IMR-90 (cell line): ENCODE measurements around the gene HEY2. TPM values are rescaled to one million over a fixed set of nuclear protein-coding genes. Genes with fewer than 3 reads are reported as not detected.

Source experiments
- ATAC-seq: fragments of 200-7000 bp; cut with Tn5 transposase; 2 replicates; pipeline ENCODE4 v1.9.1; 2020; ENCODE audit warnings: low read depth, mild to moderate bottlenecking, moderate library complexity
- BruUV-seq: library from RNA; stranded (reverse); fragments of 400-500 nt; replicated peaks from 2 replicates; lab custom pipeline; 2021; lab: Mats Ljungman, UMichigan
- CTCF ChIA-PET: fragments of 300-600 bp; formaldehyde crosslinking; extraction: SDS; loops from one replicate; lab custom pipeline; 2021; ENCODE audit warnings: antibody characterized with exemption; lab: Yijun Ruan, JAX
- POLR2A ChIA-PET: fragments of 300-600 bp; sonication (Branson Sonifier 250); formaldehyde crosslinking; loops from one replicate; lab custom pipeline; 2022; ENCODE audit warnings: antibody characterized with exemption; ENCODE audit not compliant: unreplicated experiment; lab: Charles Lee
- DNase-seq: peaks from one replicate; pipeline ENCODE4 v3.0.0; 2013
- H2AFZ ChIP-seq: replicated peaks from 2 replicates; pipeline ENCODE3; 2013; ENCODE audit warnings: low read length, mild to moderate bottlenecking; ENCODE audit not compliant: poor library complexity
- H2AK5ac ChIP-seq: 2 replicates; pipeline ENCODE4 v1.6.1; 2013; ENCODE audit warnings: low read depth, low read length, inconsistent platforms
- H2AK9ac ChIP-seq: replicated peaks from 2 replicates; pipeline ENCODE3; 2013; ENCODE audit warnings: mild to moderate bottlenecking, low read depth, low read length, moderate library complexity; ENCODE audit not compliant: poor library complexity
- H2BK120ac ChIP-seq: 2 replicates; pipeline ENCODE4 v1.6.1; 2013; ENCODE audit warnings: low read depth, low read length, inconsistent platforms
- H2BK15ac ChIP-seq: 3 replicates; pipeline ENCODE4 v1.6.1; 2013; ENCODE audit warnings: low read depth, low read length, inconsistent platforms
- H2BK20ac ChIP-seq: 2 replicates; pipeline ENCODE4 v1.6.1; 2013; ENCODE audit warnings: low read depth, mild to moderate bottlenecking, inconsistent platforms, low read length, moderate library complexity
- H2BK5ac ChIP-seq: 2 replicates; pipeline ENCODE4 v1.6.1; 2013; ENCODE audit warnings: mild to moderate bottlenecking, low read depth, low read length, inconsistent platforms; ENCODE audit not compliant: poor library complexity, severe bottlenecking
- H3K14ac ChIP-seq: replicated peaks from 2 replicates; pipeline ENCODE4 v1.6.1; 2013; ENCODE audit warnings: low read depth, low read length, inconsistent platforms
- H3K18ac ChIP-seq: 2 replicates; pipeline ENCODE4 v1.6.1; 2013; ENCODE audit warnings: low read depth, low read length, control low read depth
- H3K23ac ChIP-seq: 2 replicates; pipeline ENCODE4 v1.6.1; 2013; ENCODE audit warnings: low read depth, low read length, inconsistent platforms
- H3K27ac ChIP-seq: 2 replicates; pipeline ENCODE4 v1.5.1; 2013; ENCODE audit warnings: mild to moderate bottlenecking, control low read depth, low read length; ENCODE audit not compliant: insufficient read depth
- H3K27me3 ChIP-seq: 2 replicates; pipeline ENCODE4 v1.6.1; 2013; ENCODE audit warnings: low read length; ENCODE audit not compliant: control insufficient read depth, insufficient read depth
- H3K36me3 ChIP-seq: 2 replicates; pipeline ENCODE4 v1.6.1; 2013; ENCODE audit warnings: low read length, mixed read lengths; ENCODE audit not compliant: control insufficient read depth, insufficient read depth
- H3K4ac ChIP-seq: 2 replicates; pipeline ENCODE4 v1.6.1; 2013; ENCODE audit warnings: low read depth, low read length, inconsistent platforms
- H3K4me1 ChIP-seq: 2 replicates; pipeline ENCODE4 v1.6.1; 2013; ENCODE audit warnings: low read length, mixed read lengths; ENCODE audit not compliant: control insufficient read depth, insufficient read depth
- H3K4me2 ChIP-seq: 2 replicates; pipeline ENCODE4 v1.6.1; 2013; ENCODE audit warnings: low read depth, mild to moderate bottlenecking, control low read depth, low read length, moderate library complexity
- H3K4me3 ChIP-seq: 2 replicates; pipeline ENCODE4 v1.5.1; 2013; ENCODE audit warnings: low read depth, mild to moderate bottlenecking, control low read depth, low read length, moderate library complexity; ENCODE audit not compliant: insufficient read depth
- H3K56ac ChIP-seq: 2 replicates; pipeline ENCODE4 v1.6.1; 2013; ENCODE audit warnings: low read length, inconsistent platforms; ENCODE audit not compliant: insufficient read depth; ENCODE audit errors: extremely low read depth
- H3K79me1 ChIP-seq, 2 experiments: 2 replicates each; pipeline ENCODE4 v1.6.1; 2013; ENCODE audit warnings: low read length in 2 of 2, inconsistent platforms in 1 of 2, low read depth in 1 of 2
- H3K9ac ChIP-seq: 2 replicates; pipeline ENCODE4 v1.6.1; 2013; ENCODE audit warnings: low read depth, low read length, control low read depth
- H3K9me1 ChIP-seq: 2 replicates; pipeline ENCODE4 v1.6.1; 2013; ENCODE audit warnings: low read length, inconsistent platforms; ENCODE audit not compliant: insufficient read depth
- H3K9me3 ChIP-seq: 2 replicates; pipeline ENCODE4 v1.6.1; 2013; ENCODE audit warnings: low read length; ENCODE audit not compliant: control insufficient read depth, insufficient read depth
- H4K20me1 ChIP-seq: 2 replicates; pipeline ENCODE4 v1.6.1; 2013; ENCODE audit warnings: low read length, inconsistent platforms; ENCODE audit not compliant: insufficient read depth
- H4K5ac ChIP-seq: 2 replicates; pipeline ENCODE4 v1.6.1; 2013; ENCODE audit warnings: mild to moderate bottlenecking, low read depth, low read length, control low read depth
- H4K8ac ChIP-seq, 2 experiments: 2 replicates each; pipeline ENCODE4 v1.6.1; 2013; ENCODE audit warnings: low read depth in 2 of 2, low read length in 2 of 2, control low read depth in 1 of 2, inconsistent platforms in 1 of 2
- H4K91ac ChIP-seq: 2 replicates; pipeline ENCODE4 v1.6.1; 2013; ENCODE audit warnings: low read depth, low read length, inconsistent platforms; ENCODE audit not compliant: insufficient read depth
- BHLHE40 ChIP-seq: fragments of 150-350 bp; IDR thresholded peaks from 2 replicates; pipeline ENCODE4 v1.6.1; 2016; ENCODE audit warnings: mild to moderate bottlenecking, low read depth, low read length
- CEBPB ChIP-seq: IDR thresholded peaks from 2 replicates; pipeline ENCODE4 v1.6.1; 2012; ENCODE audit warnings: low read depth, low read length, improper control_type of control experiment
- CHD1 ChIP-seq: IDR thresholded peaks from 2 replicates; pipeline ENCODE4 v1.6.1; 2012; ENCODE audit warnings: low read depth, low read length, improper control_type of control experiment
- FOS ChIP-seq: fragments of 150-350 bp; IDR thresholded peaks from 2 replicates; pipeline ENCODE4 v1.6.1; 2016; ENCODE audit warnings: low read depth, low read length
- MAFK ChIP-seq: IDR thresholded peaks from 2 replicates; pipeline ENCODE4 v1.6.1; 2012; ENCODE audit warnings: low read depth, low read length, improper control_type of control experiment
- MAZ ChIP-seq: IDR thresholded peaks from 2 replicates; pipeline ENCODE4 v1.6.1; 2012; ENCODE audit warnings: low read depth, mild to moderate bottlenecking, low read length, improper control_type of control experiment, moderate library complexity, borderline replicate concordance
- MXI1 ChIP-seq: IDR thresholded peaks from 2 replicates; pipeline ENCODE4 v1.6.1; 2012; ENCODE audit warnings: low read depth, mild to moderate bottlenecking, low read length, moderate library complexity, borderline replicate concordance
- NFE2L2 ChIP-seq: fragments of 150-350 bp; IDR thresholded peaks from 2 replicates; pipeline ENCODE4 v1.6.1; 2016; ENCODE audit warnings: low read depth, mild to moderate bottlenecking, low read length
- POLR2A ChIP-seq: IDR thresholded peaks from 2 replicates; pipeline ENCODE4 v1.6.1; 2012; ENCODE audit warnings: mild to moderate bottlenecking, low read depth, low read length
- RAD21 ChIP-seq: IDR thresholded peaks from 2 replicates; pipeline ENCODE4 v1.6.1; 2012; ENCODE audit warnings: low read length, improper control_type of control experiment
- RCOR1 ChIP-seq: IDR thresholded peaks from 2 replicates; pipeline ENCODE4 v1.6.1; 2012; ENCODE audit warnings: mild to moderate bottlenecking, low read length, improper control_type of control experiment; ENCODE audit not compliant: insufficient replicate concordance
- RFX5 ChIP-seq: IDR thresholded peaks from 2 replicates; pipeline ENCODE4 v1.8.0; 2012; ENCODE audit warnings: low read depth, mild to moderate bottlenecking, low read length, moderate library complexity
- SMC3 ChIP-seq: fragments of 150-350 bp; IDR thresholded peaks from 2 replicates; pipeline ENCODE4 v1.6.1; 2016; ENCODE audit warnings: low read depth, mild to moderate bottlenecking, antibody characterized with exemption, low read length, moderate library complexity
- WGBS, 2 experiments: methylation state at CpG; one replicate each; pipeline versions ENCODE4 v1.1.5 to v1.1.7; 2013; ENCODE audit warnings: missing lambda C conversion rate in 2 of 2; ENCODE audit not compliant: insufficient read length in 1 of 2; ENCODE audit errors: extremely low coverage in 2 of 2; 5-methylcytosine and 5-hydroxymethylcytosine counted together
- dilution Hi-C: fragments of 300-500 bp; cut with HindIII; formaldehyde crosslinking; loops from one replicate; pipeline ENCODE4 v1.14.3; 2018; ENCODE audit warnings: low sequenced_read_pairs; ENCODE audit not compliant: unreplicated experiment
- in situ Hi-C: fragments of 300-500 bp; cut with MboI; formaldehyde crosslinking; loops from 3 replicates; pipeline ENCODE4 v1.14.3; 2019; ENCODE audit warnings: low sequenced_read_pairs, inconsistent platforms, mixed read lengths
- intact Hi-C: fragments of 100-400 bp; cut with micrococcal nuclease; formaldehyde crosslinking; loops from 2 replicates; pipeline ENCODE4 v1.10.0; 2022
- polyA plus RNA-seq, 3 experiments: library from polyadenylated mRNA; depleted of rRNA; stranded (reverse); fragments of >200 nt; gene quantifications; 2 replicates each; pipeline ENCODE4 v1.2.3, GENCODE V29; 2012; ENCODE audit warnings: low replicate concordance in 1 of 3
- total RNA-seq: library from RNA; depleted of rRNA; stranded (reverse); fragments of >200 nt; gene quantifications from 2 replicates; pipeline ENCODE4 v1.2.3, GENCODE V29; 2012
- TF ChIP-seq, protein P1 (sequence below): fragments of 150-350 bp; IDR thresholded peaks from 2 replicates; pipeline ENCODE4 v1.6.1; 2016; ENCODE audit warnings: low read depth, mild to moderate bottlenecking, low read length, moderate library complexity, borderline replicate concordance
- TF ChIP-seq, protein P2 (sequence below): conservative IDR thresholded peaks from 2 replicates; pipeline ENCODE4 v1.5.1; 2012; ENCODE audit warnings: mild to moderate bottlenecking, low read depth, low read length, improper control_type of control experiment
- TF ChIP-seq, protein P3 (sequence below): fragments of 150-350 bp; IDR thresholded peaks from 2 replicates; pipeline ENCODE4 v1.6.1; 2017; ENCODE audit warnings: mild to moderate bottlenecking, antibody characterized with exemption, low read length, low read depth

HEY2 gene
- total and polyA plus RNA-seq, 2 of the 4 experiments (the other 2 are of a cell fraction) = not detected

DNA sequence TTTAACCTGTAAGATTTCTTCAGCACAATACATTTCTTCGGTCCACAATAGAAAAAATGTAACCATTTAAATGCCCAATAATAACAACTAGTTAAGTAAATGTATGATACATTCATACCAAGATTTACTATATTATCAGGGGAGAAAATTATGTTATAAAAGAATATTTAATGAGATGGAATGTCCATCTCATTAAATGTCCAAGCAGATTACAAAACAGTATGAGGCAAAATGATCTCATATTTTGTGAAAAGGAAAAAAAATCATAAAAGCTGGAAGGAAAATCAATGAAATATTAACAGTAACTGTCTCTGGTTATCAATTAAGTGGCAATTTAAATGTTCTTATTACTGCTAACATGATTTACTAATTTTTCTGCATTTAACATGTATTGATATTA, 10.1 kb upstream of the HEY2 start:
- Histone ChIP-seq H3K9me3 (no peaks in the 10 kb centered on the region), H3K18ac (no peak overlapping the region), H3K4me3 (no peak overlapping the region), H3K14ac (no peak overlapping the region), H2AK5ac (no peak overlapping the region), H2BK20ac (no peak overlapping the region), H2BK15ac (no peak overlapping the region), H3K27ac (no peak overlapping the region), H2BK5ac (no peak overlapping the region), H3K27me3 (peaks cover 13% of the 10 kb centered on the region; the same call in 1 of the 2 replicates), H3K4ac (no peak overlapping the region), H2AK9ac (no peak overlapping the region), H4K91ac (no peak overlapping the region), H4K8ac (no peak overlapping the region), H3K9me1 (no peaks in the 10 kb centered on the region), H3K56ac (no peak overlapping the region), H3K36me3 (no peaks in the 10 kb centered on the region), H3K4me2 (no peak overlapping the region), H2AFZ (no peak overlapping the region), H3K23ac (no peak overlapping the region), H4K5ac (no peak overlapping the region), H4K20me1 (no peaks in the 10 kb centered on the region), H3K4me1 (no peaks in the 10 kb centered on the region), H2BK120ac (no peak overlapping the region), H3K79me1 (no peaks in the 10 kb centered on the region), H3K9ac (no peak overlapping the region)
- DNase-seq (no peak), ATAC-seq (no peak)
- intact Hi-C loops = no loop called here
- CTCF ChIA-PET = no interaction called here
- BruUV-seq = no TSS peak
- POLR2A ChIA-PET = no interaction called here
- in situ Hi-C loops = no loop called here
- no CpG with 5 or more reads among the region's 1 CpG for WGBS, 2 experiments
- dilution Hi-C loops = no loop called here
- TF ChIP-seq MAFK (no peak), CHD1 (no peak), RFX5 (no peak), RCOR1 (no peak), POLR2A (no peak), MAZ (no peak), RAD21 (no peak), CEBPB (no peak), FOS (no peak), BHLHE40 (no peak), MXI1 (no peak), SMC3 (no peak), NFE2L2 (no peak)
- TF ChIP-seq, protein P1, sequence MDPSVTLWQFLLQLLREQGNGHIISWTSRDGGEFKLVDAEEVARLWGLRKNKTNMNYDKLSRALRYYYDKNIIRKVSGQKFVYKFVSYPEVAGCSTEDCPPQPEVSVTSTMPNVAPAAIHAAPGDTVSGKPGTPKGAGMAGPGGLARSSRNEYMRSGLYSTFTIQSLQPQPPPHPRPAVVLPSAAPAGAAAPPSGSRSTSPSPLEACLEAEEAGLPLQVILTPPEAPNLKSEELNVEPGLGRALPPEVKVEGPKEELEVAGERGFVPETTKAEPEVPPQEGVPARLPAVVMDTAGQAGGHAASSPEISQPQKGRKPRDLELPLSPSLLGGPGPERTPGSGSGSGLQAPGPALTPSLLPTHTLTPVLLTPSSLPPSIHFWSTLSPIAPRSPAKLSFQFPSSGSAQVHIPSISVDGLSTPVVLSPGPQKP = no peak
- TF ChIP-seq, protein P2, sequence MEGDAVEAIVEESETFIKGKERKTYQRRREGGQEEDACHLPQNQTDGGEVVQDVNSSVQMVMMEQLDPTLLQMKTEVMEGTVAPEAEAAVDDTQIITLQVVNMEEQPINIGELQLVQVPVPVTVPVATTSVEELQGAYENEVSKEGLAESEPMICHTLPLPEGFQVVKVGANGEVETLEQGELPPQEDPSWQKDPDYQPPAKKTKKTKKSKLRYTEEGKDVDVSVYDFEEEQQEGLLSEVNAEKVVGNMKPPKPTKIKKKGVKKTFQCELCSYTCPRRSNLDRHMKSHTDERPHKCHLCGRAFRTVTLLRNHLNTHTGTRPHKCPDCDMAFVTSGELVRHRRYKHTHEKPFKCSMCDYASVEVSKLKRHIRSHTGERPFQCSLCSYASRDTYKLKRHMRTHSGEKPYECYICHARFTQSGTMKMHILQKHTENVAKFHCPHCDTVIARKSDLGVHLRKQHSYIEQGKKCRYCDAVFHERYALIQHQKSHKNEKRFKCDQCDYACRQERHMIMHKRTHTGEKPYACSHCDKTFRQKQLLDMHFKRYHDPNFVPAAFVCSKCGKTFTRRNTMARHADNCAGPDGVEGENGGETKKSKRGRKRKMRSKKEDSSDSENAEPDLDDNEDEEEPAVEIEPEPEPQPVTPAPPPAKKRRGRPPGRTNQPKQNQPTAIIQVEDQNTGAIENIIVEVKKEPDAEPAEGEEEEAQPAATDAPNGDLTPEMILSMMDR = no peak
- TF ChIP-seq, protein P3, sequence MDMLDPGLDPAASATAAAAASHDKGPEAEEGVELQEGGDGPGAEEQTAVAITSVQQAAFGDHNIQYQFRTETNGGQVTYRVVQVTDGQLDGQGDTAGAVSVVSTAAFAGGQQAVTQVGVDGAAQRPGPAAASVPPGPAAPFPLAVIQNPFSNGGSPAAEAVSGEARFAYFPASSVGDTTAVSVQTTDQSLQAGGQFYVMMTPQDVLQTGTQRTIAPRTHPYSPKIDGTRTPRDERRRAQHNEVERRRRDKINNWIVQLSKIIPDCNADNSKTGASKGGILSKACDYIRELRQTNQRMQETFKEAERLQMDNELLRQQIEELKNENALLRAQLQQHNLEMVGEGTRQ = no peak
